Coronary artery (tissue), 2 donors: ENCODE results near the gene UTRN.

Experiments
- DNase-seq: peaks from one replicate; pipeline ENCODE4 v3.0.0-alpha.2; 2017; ENCODE audit warnings: low spot score
- H3K27ac ChIP-seq, 2 donors: fragments of 200-600 bp; sonication (generic); one replicate each; pipeline ENCODE4 v1.5.1; 2016 to 2019
- H3K4me3 ChIP-seq: fragments of 200-600 bp; sonication (generic); 2 replicates; pipeline ENCODE4 v1.5.1; 2016; ENCODE audit warnings: mild to moderate bottlenecking, moderate library complexity
- CTCF ChIP-seq: fragments of 200-600 bp; sonication (generic); IDR thresholded peaks from one replicate; pipeline ENCODE4 v1.5.1; 2019; ENCODE audit warnings: antibody characterized with exemption

The UTRN gene

GRCh38 chr6:144289006-144289405 lies 3.9 kb downstream of the UTRN start:
- no peak for DNase-seq
- no peak for TF ChIP-seq CTCF
- no peak overlapping the region for H3K4me3 ChIP-seq
- no peak overlapping the region for H3K27ac ChIP-seq

- H3K27ac ChIP-seq, result peak overlapping the region in 1 of 2 donors; percentile 12
- no peak for DNase-seq
- no peak for TF ChIP-seq CTCF
- H3K4me3 ChIP-seq, result no peak overlapping the region
Observed at GRCh38 chr6:144292372-144292771, 7.2 kb downstream of the UTRN start.

GRCh38 chr6:144294016-144294415 lies 8.9 kb downstream of the UTRN start:
- Histone ChIP-seq H3K4me3 (no peak overlapping the region), H3K27ac (no peak overlapping the region)
- TF ChIP-seq CTCF, result no peak
- no peak for DNase-seq

GRCh38 chr6:144295211-144295610 lies 10.1 kb downstream of the UTRN start:
- no peak for DNase-seq
- Histone ChIP-seq H3K27ac (no peak overlapping the region), H3K4me3 (no peak overlapping the region)
- TF ChIP-seq CTCF, result no peak

- peak overlapping the region in 1 of 2 donors; percentile 55 for H3K27ac ChIP-seq
- H3K4me3 ChIP-seq, result no peak overlapping the region
- no peak for TF ChIP-seq CTCF
- no peak for DNase-seq
Observed at GRCh38 chr6:144295981-144296767, 11.0 kb downstream of the UTRN start.

- TF ChIP-seq CTCF, result no peak
- Histone ChIP-seq H3K27ac (peak overlapping the region; percentile 47 to 55), H3K4me3 (no peak overlapping the region)
- no peak for DNase-seq
Observed at GRCh38 chr6:144296973-144297372, 11.8 kb downstream of the UTRN start.

- TF ChIP-seq CTCF, result no peak
- Histone ChIP-seq H3K4me3 (peak overlapping the region; percentile 23), H3K27ac (peak overlapping the region; percentile 47 to 55)
- no peak for DNase-seq
Observed at GRCh38 chr6:144297511-144298100, 12.5 kb downstream of the UTRN start.
